ENCODE results near the gene AIF1L.

The AIF1L gene

GRCh38 chr9:131161585-131161984 is 65.3 kb downstream of the AIF1L start:
- DNase-seq (ENCODE audit: low read depth in 2 of 3, low spot score in 2 of 3), result no peak

DNA sequence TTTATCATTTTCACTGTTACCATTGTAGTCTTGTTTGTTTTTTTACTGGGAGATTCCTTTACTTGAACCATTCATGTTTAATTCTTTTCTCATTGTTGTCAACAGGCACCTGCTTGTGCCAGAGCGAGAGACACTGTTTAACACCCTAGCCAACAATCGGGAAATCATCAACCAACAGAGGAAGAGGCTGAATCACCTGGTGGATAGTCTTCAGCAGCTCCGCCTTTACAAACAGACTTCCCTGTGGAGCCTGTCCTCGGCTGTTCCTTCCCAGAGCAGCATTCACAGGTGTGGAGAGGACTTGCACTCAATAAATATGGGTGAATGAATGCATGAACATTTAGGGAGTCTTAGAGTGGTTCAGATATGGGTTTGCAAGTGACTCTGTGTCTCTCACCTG is 66.6 kb downstream of the AIF1L start:
- DNase-seq (ENCODE audit: low read depth in 2 of 3, low spot score in 2 of 3), result no peak

- DNase-seq (ENCODE audit: low read depth in 2 of 3, low spot score in 2 of 3), result no peak
Measured at GRCh38 chr9:131165523-131165922, 69.2 kb downstream of the AIF1L start.

DNA sequence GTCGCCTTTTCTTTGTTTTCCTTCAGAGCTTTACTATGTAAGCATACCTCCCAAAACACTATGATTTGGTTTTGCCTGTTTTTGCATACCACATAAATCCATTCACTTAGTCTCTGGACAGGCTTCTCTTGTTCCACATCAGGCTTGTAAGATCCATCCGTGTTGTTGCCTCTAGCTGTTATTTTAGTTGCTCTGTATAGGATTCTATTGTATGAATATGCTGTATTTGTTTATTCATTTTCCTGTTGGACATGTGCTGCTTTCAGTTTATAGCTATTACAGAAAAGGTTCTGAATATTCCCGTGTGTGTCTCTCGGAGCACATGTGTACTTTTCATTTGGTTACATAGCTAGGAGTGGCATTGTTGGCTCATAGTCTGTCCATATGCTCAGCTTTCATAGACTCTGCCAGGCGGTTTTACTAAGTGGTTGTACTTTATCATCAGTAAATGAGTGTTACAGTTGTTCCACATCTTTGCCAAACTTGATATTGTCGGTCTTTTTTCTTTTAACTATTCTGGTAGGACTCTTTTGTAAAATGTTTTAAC is 70.9 kb downstream of the AIF1L start:
- no peak for DNase-seq (ENCODE audit: low read depth in 2 of 3, low spot score in 2 of 3)

DNA sequence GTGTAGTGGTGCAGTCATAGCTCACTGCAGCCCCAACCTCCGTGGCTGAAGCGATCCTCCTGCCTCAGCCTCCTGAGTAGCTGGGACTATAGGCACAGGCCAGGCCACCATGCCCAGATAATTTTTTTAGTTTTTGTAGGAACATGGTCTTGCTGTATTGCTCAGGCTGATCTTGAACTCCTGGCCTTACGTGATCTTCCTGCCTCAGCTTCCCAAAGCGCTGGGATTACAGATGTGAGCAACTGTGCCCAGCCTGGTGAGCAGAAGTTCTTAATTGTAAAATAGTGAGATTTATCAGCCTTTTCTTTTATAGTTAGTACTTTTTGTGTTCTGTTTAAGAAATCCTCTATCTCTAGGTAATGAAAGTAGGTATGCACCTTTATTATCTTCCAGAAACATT is 71.6 kb downstream of the AIF1L start:
- DNase-seq (ENCODE audit: low read depth in 2 of 3, low spot score in 2 of 3), result no peak

DNA sequence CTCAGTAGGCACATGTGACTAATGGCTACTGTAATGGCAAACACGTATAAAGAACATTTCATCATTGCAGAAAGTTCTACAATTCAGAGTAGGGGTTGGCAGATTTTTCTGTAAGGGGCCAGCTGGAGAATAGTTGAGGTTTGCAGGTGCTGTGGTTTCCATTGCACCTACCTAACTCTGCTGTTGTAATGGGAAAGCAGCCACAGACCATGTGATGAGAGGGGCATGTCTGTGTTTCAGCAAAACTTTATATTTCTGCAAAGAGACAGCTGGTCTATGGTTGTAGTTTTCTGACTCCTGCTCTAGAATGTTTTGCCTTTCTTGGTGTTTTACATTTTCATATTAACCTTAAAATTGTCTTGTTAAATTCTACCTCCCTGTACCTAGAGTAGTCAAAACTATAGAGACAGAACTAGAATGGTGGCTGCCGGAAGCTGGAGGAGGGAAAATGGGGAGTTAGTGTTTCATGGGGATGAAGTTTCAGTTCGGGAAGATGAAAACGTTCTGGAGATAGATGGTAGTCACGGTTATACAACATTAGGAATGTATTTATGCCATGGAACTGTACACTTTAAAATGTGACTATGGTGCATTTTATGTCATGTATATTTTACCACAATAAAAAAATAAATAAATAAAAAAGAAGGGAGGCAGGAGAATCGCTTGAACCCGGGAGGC is 73.4 kb downstream of the AIF1L start:
- DNase-seq (ENCODE audit: low read depth in 2 of 3, low spot score in 2 of 3), result no peak

Data from activated CD8-positive, alpha-beta memory T cell treated with anti-CD3 and anti-CD28 coated beads for 48 hours (primary cell).